ENCODE measurements around the gene GAS5. TPM values are rescaled to one million over a fixed set of nuclear protein-coding genes. Genes with fewer than 3 reads are reported as not detected.
A peak's percentile ranks its signal among the peaks of the same experiment; 100 is the strongest.

Gene GAS5
- total RNA-seq, 4 donors from 2014 or later = 138 to 375 (median 203) TPM

- WGBS = 87% methylated on average over 12 of the region's 13 CpGs
- H3K4me1 ChIP-seq = no peaks in the 10 kb centered on the region
- no peaks in the 10 kb centered on the region for H3K9me3 ChIP-seq
- H3K27ac ChIP-seq (replicated peaks in 1 of 4) = no peak overlapping the region
- intact Hi-C loops (cut with DNase I) = no loop called here
- no peak for DNase-seq (ENCODE audit: extremely low spot score)
- no peaks in the 10 kb centered on the region for H3K27me3 ChIP-seq
- TF ChIP-seq EP300 (IDR thresholded peaks at IDR 0.05) (no peak), CTCF (IDR thresholded peaks at IDR 0.05) (peak in 1 of 3 experiments; percentile 26), POLR2AphosphoS5 (IDR thresholded peaks at IDR 0.05) (no peak), POLR2A (IDR thresholded peaks at IDR 0.05; ENCODE audit: low read depth) (no peak)
- peaks cover 0 to 4% (median 0%) of the 10 kb centered on the region in 4 donors for H3K36me3 ChIP-seq
- no peak overlapping the region for H3K4me3 ChIP-seq
These were observed 46.6 kb upstream of the GAS5 start for GRCh38 chr1:173914366-173914871.

- Histone ChIP-seq H3K27me3 (no peaks in the 10 kb centered on the region), H3K4me3 (no peak overlapping the region), H3K27ac (replicated peaks in 1 of 4) (no peak overlapping the region), H3K36me3 (peaks cover 0 to 6% (median 0%) of the 10 kb centered on the region in 4 donors), H3K9me3 (no peaks in the 10 kb centered on the region), H3K4me1 (no peaks in the 10 kb centered on the region)
- TF ChIP-seq POLR2AphosphoS5 (IDR thresholded peaks at IDR 0.05) (no peak), CTCF (IDR thresholded peaks at IDR 0.05) (no peak), POLR2A (IDR thresholded peaks at IDR 0.05; ENCODE audit: low read depth) (no peak), EP300 (IDR thresholded peaks at IDR 0.05) (no peak)
- DNase-seq (ENCODE audit: extremely low spot score) = no peak
- WGBS = 83% methylated on average over 3 of the region's 3 CpGs
- intact Hi-C loops (cut with DNase I) = no loop called here
These were observed 45.3 kb upstream of the GAS5 start for GRCh38 chr1:173913111-173913510.

- no peak overlapping the region for H3K4me3 ChIP-seq
- no peaks in the 10 kb centered on the region for H3K36me3 ChIP-seq
- WGBS = 81% methylated on average over 6 of the region's 6 CpGs
- TF ChIP-seq EP300 (IDR thresholded peaks at IDR 0.05) = no peak
- H3K27me3 ChIP-seq = no peaks in the 10 kb centered on the region
- no peak for DNase-seq (ENCODE audit: extremely low spot score)
- no peak overlapping the region for H3K27ac ChIP-seq (replicated peaks in 1 of 4)
- intact Hi-C loops (cut with DNase I) = no loop called here
- no peaks in the 10 kb centered on the region for H3K4me1 ChIP-seq
- H3K9me3 ChIP-seq = no peaks in the 10 kb centered on the region
These were observed 36.2 kb upstream of the GAS5 start for GRCh38 chr1:173903827-173904531.

GRCh38 chr1:173900992-173901391 lies 33.2 kb upstream of the GAS5 start:
- intact Hi-C loops (cut with DNase I) = no loop called here
- WGBS = 74% methylated on average over 3 of the region's 3 CpGs
- TF ChIP-seq POLR2AphosphoS5 (IDR thresholded peaks at IDR 0.05) (no peak), CTCF (IDR thresholded peaks at IDR 0.05) (no peak)
- DNase-seq (ENCODE audit: extremely low spot score) = no peak
- Histone ChIP-seq H3K4me1 (no peaks in the 10 kb centered on the region), H3K27ac (replicated peaks in 1 of 4) (no peak overlapping the region), H3K4me3 (no peak overlapping the region), H3K27me3 (no peaks in the 10 kb centered on the region), H3K36me3 (no peaks in the 10 kb centered on the region), H3K9me3 (no peaks in the 10 kb centered on the region)

- no peaks in the 10 kb centered on the region for H3K4me1 ChIP-seq
- intact Hi-C loops (cut with DNase I) = no loop called here
- no peak overlapping the region for H3K27ac ChIP-seq (replicated peaks in 1 of 4)
- H3K4me3 ChIP-seq = no peak overlapping the region
- WGBS = 75% methylated on average over 2 of the region's 2 CpGs
- H3K9me3 ChIP-seq = no peaks in the 10 kb centered on the region
- no peak for DNase-seq (ENCODE audit: extremely low spot score)
- H3K27me3 ChIP-seq = no peaks in the 10 kb centered on the region
- H3K36me3 ChIP-seq = peaks cover 0 to under 1% (median 0%) of the 10 kb centered on the region in 4 donors
- TF ChIP-seq POLR2A (IDR thresholded peaks at IDR 0.05; ENCODE audit: low read depth) (no peak), EP300 (IDR thresholded peaks at IDR 0.05) (no peak), POLR2AphosphoS5 (IDR thresholded peaks at IDR 0.05) (no peak), CTCF (IDR thresholded peaks at IDR 0.05) (no peak)
These were observed 32.6 kb upstream of the GAS5 start for GRCh38 chr1:173900427-173900826.
